Esophagus (tissue), 2 donors: ENCODE measurements around the gene ATP1B4. TPM values are rescaled to one million over a fixed set of nuclear protein-coding genes. Genes with fewer than 3 reads are reported as not detected.

ENCODE experiments used
- H3K27ac ChIP-seq, 2 donors: one replicate each; pipeline ENCODE4 v1.5.1; 2013; ENCODE audit warnings: low read depth in 2 of 2, mild to moderate bottlenecking in 2 of 2, inconsistent platforms in 1 of 2, low read length in 1 of 2, moderate library complexity in 1 of 2
- H3K27me3 ChIP-seq, 2 donors: one replicate each; pipeline ENCODE4 v1.6.1; 2013; ENCODE audit warnings: low read length in 2 of 2, control low read depth in 1 of 2, mild to moderate bottlenecking in 1 of 2; ENCODE audit not compliant: insufficient read depth in 2 of 2, control insufficient read depth in 1 of 2
- H3K36me3 ChIP-seq, 2 donors: one replicate each; pipeline ENCODE4 v1.6.1; 2013; ENCODE audit warnings: low read length in 1 of 2; ENCODE audit not compliant: control insufficient read depth in 2 of 2, insufficient read depth in 2 of 2
- H3K4me1 ChIP-seq, 2 donors: one replicate each; pipeline ENCODE4 v1.6.1; 2013; ENCODE audit warnings: low read length in 1 of 2; ENCODE audit not compliant: control insufficient read depth in 2 of 2, insufficient read depth in 2 of 2
- H3K4me3 ChIP-seq, 2 donors: one replicate each; pipeline ENCODE4 v1.5.1; 2013; ENCODE audit warnings: low read length in 2 of 2, mild to moderate bottlenecking in 2 of 2, low read depth in 1 of 2, moderate library complexity in 1 of 2
- H3K9me3 ChIP-seq, 2 donors: one replicate each; pipeline ENCODE4 v1.6.1; 2013; ENCODE audit warnings: mild to moderate bottlenecking in 2 of 2, low read depth in 1 of 2, low read length in 1 of 2, moderate library complexity in 1 of 2; ENCODE audit not compliant: control insufficient read depth in 2 of 2, insufficient read depth in 1 of 2
- WGBS, 2 donors: extraction: QIAGEN DNeasy Blood & Tissue Kit; methylation state at CpG; one replicate each; pipeline ENCODE4 v1.1.7; 2013; 5-methylcytosine and 5-hydroxymethylcytosine counted together
- polyA plus RNA-seq, 2 donors: library from polyadenylated mRNA; stranded (reverse); fragments of 200-250 nt; gene quantifications; one replicate each; pipeline ENCODE4 v1.2.3, GENCODE V29; 2013
- donor health status: healthy with polysubstance abuse.
- donor health status: Bipolar disorder and iron deficiency.

Gene ATP1B4
- polyA plus RNA-seq, 2 donors = not detected

- 54 to 60% methylated on average over 3 of the region's 3 CpGs for WGBS, 2 donors
- no peaks in the 10 kb centered on the region for H3K36me3 ChIP-seq
- no peaks in the 10 kb centered on the region for H3K9me3 ChIP-seq
- no peaks in the 10 kb centered on the region for H3K4me1 ChIP-seq
- H3K27me3 ChIP-seq = no peaks in the 10 kb centered on the region
- H3K27ac ChIP-seq = no peak overlapping the region
- no peak overlapping the region for H3K4me3 ChIP-seq
These were observed 5.7 kb downstream of the ATP1B4 start for GRCh38 chrX:120367402-120368109.

GRCh38 chrX:120372667-120373370 is 10.9 kb downstream of the ATP1B4 start:
- H3K4me1 ChIP-seq = no peaks in the 10 kb centered on the region
- WGBS, 2 donors = 69 to 73% methylated on average over 6 of the region's 6 CpGs
- H3K4me3 ChIP-seq = no peak overlapping the region
- no peaks in the 10 kb centered on the region for H3K36me3 ChIP-seq
- H3K9me3 ChIP-seq = no peaks in the 10 kb centered on the region
- H3K27ac ChIP-seq = no peak overlapping the region
- no peaks in the 10 kb centered on the region for H3K27me3 ChIP-seq

GRCh38 chrX:120377179-120377578 is 15.3 kb downstream of the ATP1B4 start:
- no peaks in the 10 kb centered on the region for H3K36me3 ChIP-seq

GRCh38 chrX:120377715-120378114 is 15.8 kb downstream of the ATP1B4 start:
- Histone ChIP-seq H3K4me3 (no peak overlapping the region), H3K27ac (no peak overlapping the region), H3K36me3 (no peaks in the 10 kb centered on the region), H3K4me1 (no peaks in the 10 kb centered on the region), H3K27me3 (peaks cover 0 to 2% of the 10 kb centered on the region in 2 donors), H3K9me3 (no peaks in the 10 kb centered on the region)
- WGBS, 2 donors = 65 to 83% methylated on average over 1 of the region's 1 CpG

More at GRCh38 chrX:120377179-120377578, 15.3 kb downstream of the ATP1B4 start:
- no peaks in the 10 kb centered on the region for H3K4me1 ChIP-seq
- 59 to 84% methylated on average over 3 of the region's 3 CpGs for WGBS, 2 donors
- H3K4me3 ChIP-seq = no peak overlapping the region
- no peak overlapping the region for H3K27ac ChIP-seq
- H3K27me3 ChIP-seq = peaks cover 0 to 2% of the 10 kb centered on the region in 2 donors
- no peaks in the 10 kb centered on the region for H3K9me3 ChIP-seq

- H3K36me3 ChIP-seq = no peaks in the 10 kb centered on the region
- peaks cover 0 to 2% of the 10 kb centered on the region in 2 donors for H3K27me3 ChIP-seq
- WGBS, 2 donors = 88 to 97% methylated on average over 5 of the region's 5 CpGs
- H3K4me1 ChIP-seq = no peaks in the 10 kb centered on the region
- H3K9me3 ChIP-seq = no peaks in the 10 kb centered on the region
- H3K4me3 ChIP-seq = no peak overlapping the region
- no peak overlapping the region for H3K27ac ChIP-seq
These were observed 16.7 kb downstream of the ATP1B4 start for GRCh38 chrX:120378570-120378969.

GRCh38 chrX:120379937-120380681 is 18.2 kb downstream of the ATP1B4 start:
- H3K9me3 ChIP-seq = no peaks in the 10 kb centered on the region
- H3K27me3 ChIP-seq = peaks cover 0 to 2% of the 10 kb centered on the region in 2 donors
- H3K36me3 ChIP-seq = no peaks in the 10 kb centered on the region
- WGBS, 2 donors = 54 to 59% methylated on average over 6 of the region's 6 CpGs
- H3K4me1 ChIP-seq = no peaks in the 10 kb centered on the region
- H3K27ac ChIP-seq = no peak overlapping the region
- no peak overlapping the region for H3K4me3 ChIP-seq

- H3K4me3 ChIP-seq = no peak overlapping the region
- 13 to 31% methylated on average over 3 of the region's 3 CpGs for WGBS, 2 donors
These were observed 18.8 kb downstream of the ATP1B4 start for GRCh38 chrX:120380699-120381098.

GRCh38 chrX:120401301-120401700 is 39.4 kb downstream of the ATP1B4 start:
- Histone ChIP-seq H3K9me3 (no peaks in the 10 kb centered on the region), H3K27me3 (peaks cover 0 to 5% of the 10 kb centered on the region in 2 donors), H3K36me3 (no peaks in the 10 kb centered on the region), H3K4me1 (no peaks in the 10 kb centered on the region), H3K4me3 (no peak overlapping the region), H3K27ac (no peak overlapping the region)

More at GRCh38 chrX:120380699-120381098, 18.8 kb downstream of the ATP1B4 start:
- no peaks in the 10 kb centered on the region for H3K9me3 ChIP-seq
- no peak overlapping the region for H3K27ac ChIP-seq
- H3K36me3 ChIP-seq = no peaks in the 10 kb centered on the region
- peaks cover 0 to 2% of the 10 kb centered on the region in 2 donors for H3K27me3 ChIP-seq
- no peaks in the 10 kb centered on the region for H3K4me1 ChIP-seq

- H3K27me3 ChIP-seq = peaks cover 0 to 5% of the 10 kb centered on the region in 2 donors
- no peak overlapping the region for H3K27ac ChIP-seq
- WGBS, 2 donors = 85 to 96% methylated on average over 2 of the region's 2 CpGs
- H3K4me3 ChIP-seq = no peak overlapping the region
- no peaks in the 10 kb centered on the region for H3K36me3 ChIP-seq
- no peaks in the 10 kb centered on the region for H3K9me3 ChIP-seq
- H3K4me1 ChIP-seq = no peaks in the 10 kb centered on the region
These were observed 40.5 kb downstream of the ATP1B4 start for GRCh38 chrX:120402369-120402768.
